Measurements from ENCODE around the gene NCOA3.
A peak's percentile ranks its signal among the peaks of the same experiment; 100 is the strongest.
"Not testable (repeated sequence)": the region's sequence is repeated elsewhere in the genome, so short reads cannot be mapped to it uniquely, and the experiment has no call there.

NCOA3 gene

DNA sequence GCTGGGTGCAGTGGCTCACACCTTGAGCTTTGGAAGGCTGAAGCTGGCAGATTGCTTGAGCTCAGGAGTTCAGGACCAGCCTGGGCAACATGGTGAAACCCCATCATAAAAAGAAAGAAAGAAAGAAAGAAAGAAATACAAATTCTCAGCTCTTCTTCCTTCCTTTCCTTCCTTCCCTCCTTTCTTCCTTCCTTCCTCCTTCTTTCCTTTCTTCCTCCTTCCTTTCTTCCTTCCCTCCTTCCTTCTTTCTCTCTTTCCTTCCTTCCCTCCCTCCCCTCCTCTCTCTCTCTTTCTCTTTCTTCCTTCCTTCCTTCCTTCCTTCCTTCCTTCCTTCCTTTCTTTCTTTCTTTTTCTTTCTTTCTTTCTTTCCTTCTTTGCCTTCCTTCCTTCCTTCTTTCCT, 21.0 kb upstream of the NCOA3 start:
- in situ Hi-C loops (cut with HindIII; ENCODE audit: low pct_unique_long_range_greater_than_20kb, low sequenced_read_pairs): no loop called here
- DNase-seq (ENCODE audit: low read depth in 1 of 2, low spot score in 1 of 2): no peak
- no peak for TF ChIP-seq JUND (IDR thresholded peaks at IDR 0.05; ENCODE audit: low read depth)

DNA sequence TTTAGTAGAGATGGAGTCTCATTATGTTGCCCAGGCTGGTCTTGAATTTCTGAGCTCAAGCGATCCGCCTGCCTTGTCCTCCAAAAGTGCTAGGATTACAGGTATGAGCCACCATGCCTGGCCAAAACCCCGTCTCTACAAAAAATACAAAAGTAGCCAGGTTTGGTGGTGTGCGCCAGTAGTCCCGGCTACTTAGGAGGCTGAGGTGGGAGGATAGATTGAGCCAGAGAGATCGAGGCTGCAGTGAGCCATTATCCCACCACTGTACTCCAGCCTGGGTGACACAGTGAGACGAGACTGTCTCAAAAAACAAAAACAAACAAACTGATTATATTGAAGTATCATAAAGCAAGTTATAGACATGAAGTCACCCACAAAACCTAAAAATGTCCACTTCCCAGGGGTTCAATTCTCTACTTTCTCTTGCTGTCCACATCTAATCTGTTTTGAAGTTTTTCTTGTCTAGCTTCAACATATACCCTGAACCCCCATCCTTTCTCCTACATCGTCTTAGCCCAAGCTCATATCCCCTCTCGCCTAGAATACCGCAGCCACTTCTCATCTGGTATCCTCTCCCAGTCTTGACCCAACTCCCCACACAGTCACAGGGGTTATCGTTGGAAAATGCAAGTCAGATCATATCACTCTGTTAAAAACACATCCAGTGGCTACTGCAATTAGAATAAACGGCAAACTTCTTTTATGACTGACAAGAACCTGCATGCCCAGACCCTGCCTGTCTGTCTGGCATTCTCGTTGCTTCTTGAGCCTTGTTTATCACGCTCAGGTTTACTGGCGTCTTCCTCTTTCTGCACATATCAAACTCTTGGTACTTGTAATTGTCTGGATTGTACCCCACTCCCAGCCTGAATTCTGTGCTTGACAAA, 20.1 kb upstream of the NCOA3 start:
- in situ Hi-C loops (cut with HindIII; ENCODE audit: low pct_unique_long_range_greater_than_20kb, low sequenced_read_pairs): no loop called here
- TF ChIP-seq JUND (IDR thresholded peaks at IDR 0.05; ENCODE audit: low read depth): no peak
- DNase-seq (ENCODE audit: low read depth in 1 of 2, low spot score in 1 of 2): no peak

DNA sequence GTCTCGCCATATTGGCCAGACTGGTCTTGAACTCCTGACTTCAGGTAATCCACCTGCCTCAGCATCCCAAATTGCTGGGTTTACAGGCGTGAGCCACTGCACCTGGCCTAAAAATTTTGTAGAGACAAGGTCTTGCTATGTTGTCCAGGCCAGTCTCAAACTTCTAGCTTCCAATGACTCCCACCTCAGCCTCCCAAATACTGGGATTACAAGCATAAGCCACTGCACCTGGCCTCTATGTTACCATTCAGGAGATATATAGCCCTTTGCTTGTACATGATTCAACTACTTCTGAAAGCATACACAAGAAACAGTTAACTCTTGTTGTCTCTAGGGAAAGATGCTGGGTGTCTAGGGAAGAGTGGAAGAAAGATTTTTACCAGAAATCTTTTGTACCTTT, 19.0 kb upstream of the NCOA3 start:
- no peak for DNase-seq (ENCODE audit: low read depth in 1 of 2, low spot score in 1 of 2)
- in situ Hi-C loops (cut with HindIII; ENCODE audit: low pct_unique_long_range_greater_than_20kb, low sequenced_read_pairs): no loop called here
- TF ChIP-seq JUND (IDR thresholded peaks at IDR 0.05; ENCODE audit: low read depth): no peak

DNA sequence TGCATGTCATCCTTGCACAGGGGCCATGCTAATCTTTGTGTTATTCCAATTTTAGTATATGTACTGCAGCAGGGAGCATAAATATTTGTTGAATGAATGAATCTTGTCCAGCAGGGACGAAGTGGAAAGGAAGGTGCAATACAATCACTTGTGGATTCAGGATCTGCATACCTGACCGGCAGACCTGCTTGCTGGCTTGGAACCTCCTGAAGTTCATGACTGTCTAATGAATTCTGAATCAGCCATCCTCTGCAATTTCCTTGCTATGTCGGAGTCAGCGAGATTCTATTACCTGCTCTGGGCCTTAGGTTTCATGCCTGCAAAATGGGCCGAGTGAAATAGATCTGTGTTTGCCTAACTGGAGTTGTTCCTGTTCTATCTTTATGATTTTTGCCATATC, 17.4 kb upstream of the NCOA3 start:
- no peak for TF ChIP-seq JUND (IDR thresholded peaks at IDR 0.05; ENCODE audit: low read depth)
- in situ Hi-C loops (cut with HindIII; ENCODE audit: low pct_unique_long_range_greater_than_20kb, low sequenced_read_pairs): no loop called here
- DNase-seq (ENCODE audit: low read depth in 1 of 2, low spot score in 1 of 2): no peak

DNA sequence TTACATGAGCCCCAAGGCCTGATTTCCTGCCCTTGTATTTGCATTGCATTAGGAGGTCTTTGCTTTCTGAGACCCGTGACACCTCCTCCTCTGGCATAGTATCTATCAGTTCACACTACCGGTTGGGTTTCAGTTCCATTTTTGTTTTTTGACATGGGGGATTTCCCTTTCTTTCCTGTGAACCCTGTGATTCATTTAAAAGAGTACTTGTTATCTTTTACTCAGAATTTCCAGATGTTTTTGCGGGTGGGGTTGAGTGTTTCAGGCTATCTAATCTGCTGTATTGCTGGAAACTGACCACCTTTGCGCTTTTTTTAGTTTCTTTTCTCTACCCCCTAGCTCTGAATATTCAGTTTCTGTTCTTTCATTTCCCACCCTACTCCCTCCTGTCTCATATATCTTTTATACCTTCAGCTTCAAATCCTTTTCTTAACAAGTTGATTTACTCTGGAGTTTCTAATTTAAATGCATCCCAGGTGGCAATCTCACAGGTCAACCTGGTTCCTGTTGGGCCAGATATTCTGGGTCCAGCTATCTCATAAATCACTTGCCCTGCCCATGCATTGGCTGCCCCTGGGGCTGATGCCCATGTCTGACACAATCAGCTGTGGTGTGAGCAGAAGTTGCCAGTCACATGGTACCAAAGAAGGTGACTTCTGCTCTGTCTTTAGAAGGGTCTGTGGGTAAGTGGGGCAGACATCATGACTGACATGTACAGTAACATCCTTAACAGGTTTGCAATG, 14.3 kb upstream of the NCOA3 start:
- no peak for TF ChIP-seq JUND (IDR thresholded peaks at IDR 0.05; ENCODE audit: low read depth)
- no peak for DNase-seq (ENCODE audit: low read depth in 1 of 2, low spot score in 1 of 2)
- in situ Hi-C loops (cut with HindIII; ENCODE audit: low pct_unique_long_range_greater_than_20kb, low sequenced_read_pairs): no loop called here

DNA sequence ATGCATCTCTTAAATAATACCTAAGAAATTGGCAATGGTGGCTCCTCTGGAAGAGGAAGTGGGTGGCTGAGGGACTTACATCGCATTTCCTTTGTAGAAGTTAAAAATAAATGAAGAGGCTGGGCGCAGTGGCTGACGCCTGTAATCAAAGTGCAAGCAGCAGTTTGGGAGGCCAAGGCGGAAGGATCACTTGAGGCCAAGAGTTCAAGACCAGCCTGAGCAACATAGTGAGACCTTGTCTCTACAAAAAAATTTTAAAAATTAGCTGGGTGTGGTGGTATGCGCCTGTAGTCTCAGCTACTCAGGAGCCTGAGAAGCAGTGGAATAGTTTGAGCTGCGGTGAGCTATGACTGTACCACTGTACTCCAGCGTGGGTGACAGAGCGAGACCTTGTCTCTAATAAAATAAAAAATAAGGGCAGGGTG, 12.2 kb upstream of the NCOA3 start:
- in situ Hi-C loops (cut with HindIII; ENCODE audit: low pct_unique_long_range_greater_than_20kb, low sequenced_read_pairs): no loop called here
- DNase-seq (ENCODE audit: low read depth in 1 of 2, low spot score in 1 of 2): no peak
- no peak for TF ChIP-seq JUND (IDR thresholded peaks at IDR 0.05; ENCODE audit: low read depth)

DNA sequence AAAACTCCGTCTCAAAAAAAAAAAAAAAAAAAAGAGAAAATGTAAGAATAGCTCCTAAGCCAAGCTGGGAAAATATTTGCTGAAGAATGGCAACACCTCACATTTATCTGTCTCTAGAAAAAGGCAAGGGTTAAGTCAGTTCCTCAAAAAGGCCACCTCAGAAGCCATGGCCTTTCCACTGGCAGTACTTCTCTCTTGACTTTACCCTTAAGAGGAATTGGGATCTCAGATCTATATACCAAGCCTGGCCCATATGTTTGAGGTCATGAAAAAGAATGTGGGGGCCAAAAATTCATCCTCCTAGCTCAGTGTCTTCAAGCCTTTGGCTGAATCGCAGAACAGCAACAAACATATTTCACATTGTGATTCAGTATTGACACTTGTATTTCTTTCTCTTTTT, 10.9 kb upstream of the NCOA3 start:
- in situ Hi-C loops (cut with HindIII; ENCODE audit: low pct_unique_long_range_greater_than_20kb, low sequenced_read_pairs): no loop called here
- DNase-seq (ENCODE audit: low read depth in 1 of 2, low spot score in 1 of 2): no peak
- TF ChIP-seq JUND (IDR thresholded peaks at IDR 0.05; ENCODE audit: low read depth): no peak

DNA sequence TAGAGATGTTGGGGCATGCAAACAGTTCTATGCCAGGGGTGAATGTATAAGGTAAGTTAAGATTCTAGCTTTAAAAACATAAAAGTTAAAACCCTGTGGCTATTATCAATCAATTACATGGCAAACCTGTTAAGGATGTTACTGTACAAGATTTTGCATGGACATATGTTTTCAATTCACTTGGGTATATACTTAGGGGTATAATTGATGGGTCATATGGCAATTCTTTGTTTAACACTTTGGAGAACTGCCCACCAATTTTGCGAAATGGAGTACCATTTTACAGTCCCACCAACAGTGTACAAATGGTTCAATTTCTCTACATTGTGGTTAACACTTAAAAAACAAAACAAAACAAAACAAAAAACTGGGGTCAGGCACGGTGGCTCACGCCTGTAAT, 9.4 kb upstream of the NCOA3 start:
- no peak for DNase-seq (ENCODE audit: low read depth in 1 of 2, low spot score in 1 of 2)
- in situ Hi-C loops (cut with HindIII; ENCODE audit: low pct_unique_long_range_greater_than_20kb, low sequenced_read_pairs): no loop called here
- no peak for TF ChIP-seq JUND (IDR thresholded peaks at IDR 0.05; ENCODE audit: low read depth)

DNA sequence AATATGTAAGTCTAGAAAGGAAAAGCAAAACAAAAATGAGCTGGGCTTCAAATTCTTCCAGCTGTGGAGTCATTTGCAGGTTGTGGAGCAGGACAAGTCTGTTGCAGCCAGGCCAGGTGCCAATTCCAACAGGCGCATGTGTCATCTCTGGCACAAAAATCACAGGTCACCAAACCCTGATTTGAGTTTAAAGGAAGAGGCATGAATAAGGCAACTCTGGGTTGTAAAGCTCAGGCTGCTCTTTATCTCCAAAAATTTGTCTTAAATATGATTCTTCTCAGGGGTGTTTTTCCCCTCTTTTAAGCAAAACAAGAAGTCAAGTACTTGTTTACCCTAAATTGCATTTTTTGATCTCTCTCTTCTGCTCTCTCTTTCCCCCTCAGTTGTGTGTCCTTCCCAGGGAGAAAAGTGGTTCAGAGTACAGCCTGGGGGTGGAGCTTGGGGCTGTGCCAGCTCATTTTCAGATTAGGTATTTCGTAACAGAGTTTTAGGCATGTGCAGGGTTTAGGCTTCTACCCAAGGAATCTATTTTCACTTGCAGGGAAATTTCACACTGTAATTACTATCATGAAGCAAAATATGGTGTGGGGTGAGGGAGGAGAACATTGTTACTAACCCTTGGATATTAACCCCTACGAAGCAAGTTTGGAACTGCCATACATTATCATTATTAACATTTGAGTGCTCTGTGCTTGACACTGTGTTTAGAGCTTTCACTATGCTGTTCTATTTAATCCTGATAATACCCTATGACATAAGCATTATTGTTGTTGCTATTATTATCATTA, 8.3 kb upstream of the NCOA3 start:
- 0 out of 2 replicates have a peak, but pooled peaks have one; percentile 16 for TF ChIP-seq JUND (IDR thresholded peaks at IDR 0.05; ENCODE audit: low read depth)
- peak in 1 of 2 experiments; percentile 80 for DNase-seq (ENCODE audit: low read depth in 1 of 2, low spot score in 1 of 2)
- in situ Hi-C loops (cut with HindIII; ENCODE audit: low pct_unique_long_range_greater_than_20kb, low sequenced_read_pairs): no loop called here

DNA sequence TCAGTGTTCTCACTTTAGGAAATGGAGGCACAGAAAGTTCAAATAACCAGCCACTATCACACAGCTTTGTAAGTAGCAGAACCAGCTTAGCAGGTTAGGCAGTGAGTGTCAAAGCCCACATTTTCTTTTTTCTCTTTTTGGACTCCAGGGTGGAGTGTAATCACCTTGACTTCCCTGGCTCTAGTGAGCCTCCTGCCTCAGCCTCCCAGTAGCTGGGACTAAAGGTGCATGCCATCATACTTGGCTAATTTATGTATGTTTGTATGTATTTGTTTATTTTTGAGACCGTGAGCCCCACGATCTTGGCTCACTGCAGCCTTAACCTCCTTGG, 7.8 kb upstream of the NCOA3 start:
- in situ Hi-C loops (cut with HindIII; ENCODE audit: low pct_unique_long_range_greater_than_20kb, low sequenced_read_pairs): no loop called here
- TF ChIP-seq JUND (IDR thresholded peaks at IDR 0.05; ENCODE audit: low read depth): no peak

DNA sequence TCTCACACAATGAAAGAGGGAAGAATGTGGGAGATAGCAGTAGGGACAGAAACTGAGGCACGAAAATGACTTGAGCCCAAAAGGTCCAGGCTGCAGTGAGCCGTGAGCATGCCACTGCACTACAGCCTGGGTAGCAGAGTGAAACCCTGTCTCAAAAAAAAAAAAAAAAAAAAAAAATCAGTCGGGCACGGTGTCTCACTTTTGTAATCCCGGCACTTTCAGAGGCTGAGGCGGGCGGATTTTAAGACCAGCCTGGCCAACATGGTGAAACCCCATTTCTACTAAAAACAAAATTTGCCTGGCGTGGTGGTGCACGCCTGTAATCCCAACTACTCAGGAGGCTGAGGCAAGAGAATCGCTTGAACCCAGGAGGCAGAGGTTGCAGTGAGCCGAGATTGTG, 7.1 kb upstream of the NCOA3 start:
- in situ Hi-C loops (cut with HindIII; ENCODE audit: low pct_unique_long_range_greater_than_20kb, low sequenced_read_pairs); DNase-seq (ENCODE audit: low read depth in 1 of 2, low spot score in 1 of 2): not testable (repeated sequence)

More for the DNA sequence above, 7.8 kb upstream of the NCOA3 start:
- peak in 1 of 2 experiments; percentile 80 for DNase-seq (ENCODE audit: low read depth in 1 of 2, low spot score in 1 of 2)

DNA sequence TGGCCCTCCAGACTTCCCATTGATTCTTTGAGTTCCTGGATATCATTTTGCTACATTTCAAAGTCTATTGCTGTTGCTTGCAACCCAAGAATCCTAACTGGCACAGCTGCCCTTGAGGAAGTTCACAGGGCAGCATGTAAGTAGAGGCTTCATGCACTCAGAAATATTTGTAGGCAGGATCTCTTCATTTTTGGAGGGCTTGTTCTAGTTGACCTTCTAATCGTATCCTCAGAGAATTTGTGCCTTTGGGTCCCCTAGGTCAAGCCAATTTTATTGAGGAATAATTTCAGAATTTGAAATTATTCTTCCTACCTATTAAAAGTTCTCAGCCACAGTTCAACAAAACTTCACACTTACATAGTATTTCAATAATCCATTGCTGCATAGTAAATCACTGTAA, 5.6 kb upstream of the NCOA3 start:
- no peak for DNase-seq (ENCODE audit: low read depth in 1 of 2, low spot score in 1 of 2)

DNA sequence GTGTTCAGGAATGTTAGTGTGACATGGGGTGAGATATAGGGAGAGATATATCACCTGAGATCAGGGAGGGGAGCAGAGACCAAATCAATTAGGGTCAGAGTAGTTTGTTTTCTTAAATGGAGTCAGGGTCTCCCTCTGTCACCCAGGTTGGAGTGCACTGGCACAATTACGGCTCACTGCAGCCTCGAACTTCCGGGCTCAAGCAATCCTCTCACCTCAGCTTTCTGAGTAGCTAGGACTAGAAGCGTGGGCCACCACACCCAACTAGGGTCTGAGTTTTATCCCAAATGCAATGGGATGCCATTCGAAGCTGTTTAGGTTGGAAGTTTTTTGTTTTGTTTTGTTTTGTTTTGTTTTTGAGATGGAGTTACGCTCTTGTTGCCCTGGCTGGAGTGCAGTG, 3.1 kb upstream of the NCOA3 start:
- in situ Hi-C loops (cut with HindIII; ENCODE audit: low pct_unique_long_range_greater_than_20kb, low sequenced_read_pairs): no loop called here
- no peak for DNase-seq (ENCODE audit: low read depth in 1 of 2, low spot score in 1 of 2)
- no peak for TF ChIP-seq JUND (IDR thresholded peaks at IDR 0.05; ENCODE audit: low read depth)

More for the DNA sequence above, 5.6 kb upstream of the NCOA3 start:
- in situ Hi-C loops (cut with HindIII; ENCODE audit: low pct_unique_long_range_greater_than_20kb, low sequenced_read_pairs): no loop called here
- TF ChIP-seq JUND (IDR thresholded peaks at IDR 0.05; ENCODE audit: low read depth): no peak
